ENCODE data around the gene ABR.

ABR gene

DNA sequence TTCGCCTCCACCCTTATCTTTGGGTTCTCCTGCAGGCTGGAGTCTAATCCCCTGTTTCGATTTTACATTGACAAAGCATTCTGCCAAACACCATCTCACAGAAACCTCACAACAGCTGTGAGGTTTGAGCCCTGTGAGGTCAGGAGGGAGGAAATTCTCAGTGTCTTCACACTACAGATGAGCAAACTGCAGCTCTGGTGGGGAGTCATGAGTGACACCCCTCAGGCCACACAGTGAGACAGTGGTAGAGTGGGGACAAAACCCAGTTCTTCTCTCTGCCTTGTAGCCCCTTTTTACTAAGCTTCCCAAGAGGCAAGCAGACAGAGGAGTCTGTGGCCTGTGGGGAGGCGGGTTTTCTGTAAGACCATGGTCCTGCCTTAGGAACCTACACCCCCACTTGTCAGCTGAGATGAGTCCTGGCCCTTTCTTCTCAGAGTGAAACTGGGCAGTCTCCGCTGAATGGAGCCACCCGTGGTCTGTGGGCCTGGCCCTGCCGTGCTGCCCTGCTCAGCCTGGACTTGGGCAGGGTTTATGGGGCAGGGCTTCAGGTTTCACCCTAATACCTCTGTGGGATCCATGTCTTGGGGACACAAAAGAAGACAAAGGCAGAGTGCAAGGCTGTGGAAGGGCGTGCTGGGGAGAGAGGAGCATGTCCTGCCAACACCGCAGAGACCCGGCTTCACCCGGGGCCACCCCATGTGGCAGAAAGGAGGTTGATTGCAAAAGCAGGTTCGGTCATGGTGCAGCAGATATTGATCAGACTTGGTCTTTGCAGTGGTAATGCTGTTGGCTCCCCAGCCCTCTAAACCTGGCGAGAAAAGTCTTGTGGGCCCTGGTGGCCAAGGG is 59.0 kb downstream of the ABR start:
- Histone ChIP-seq H3K27ac (no peak overlapping the region), H3K36me3 (replicated peaks) (no peaks in the 10 kb centered on the region), H3K27me3 (replicated peaks) (no peaks in the 10 kb centered on the region), H3K4me3 (ENCODE audit: low read depth, low read length) (no peak overlapping the region)
- no peak for DNase-seq
- TF ChIP-seq, protein P1, sequence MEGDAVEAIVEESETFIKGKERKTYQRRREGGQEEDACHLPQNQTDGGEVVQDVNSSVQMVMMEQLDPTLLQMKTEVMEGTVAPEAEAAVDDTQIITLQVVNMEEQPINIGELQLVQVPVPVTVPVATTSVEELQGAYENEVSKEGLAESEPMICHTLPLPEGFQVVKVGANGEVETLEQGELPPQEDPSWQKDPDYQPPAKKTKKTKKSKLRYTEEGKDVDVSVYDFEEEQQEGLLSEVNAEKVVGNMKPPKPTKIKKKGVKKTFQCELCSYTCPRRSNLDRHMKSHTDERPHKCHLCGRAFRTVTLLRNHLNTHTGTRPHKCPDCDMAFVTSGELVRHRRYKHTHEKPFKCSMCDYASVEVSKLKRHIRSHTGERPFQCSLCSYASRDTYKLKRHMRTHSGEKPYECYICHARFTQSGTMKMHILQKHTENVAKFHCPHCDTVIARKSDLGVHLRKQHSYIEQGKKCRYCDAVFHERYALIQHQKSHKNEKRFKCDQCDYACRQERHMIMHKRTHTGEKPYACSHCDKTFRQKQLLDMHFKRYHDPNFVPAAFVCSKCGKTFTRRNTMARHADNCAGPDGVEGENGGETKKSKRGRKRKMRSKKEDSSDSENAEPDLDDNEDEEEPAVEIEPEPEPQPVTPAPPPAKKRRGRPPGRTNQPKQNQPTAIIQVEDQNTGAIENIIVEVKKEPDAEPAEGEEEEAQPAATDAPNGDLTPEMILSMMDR (IDR thresholded peaks at IDR 0.05; ENCODE audit: low read depth, low read length, missing control alignments) = no peak
- in situ Hi-C loops (cut with HindIII; ENCODE audit: low pct_ligation_motif_present, low sequenced_read_pairs) = no loop called here

DNA sequence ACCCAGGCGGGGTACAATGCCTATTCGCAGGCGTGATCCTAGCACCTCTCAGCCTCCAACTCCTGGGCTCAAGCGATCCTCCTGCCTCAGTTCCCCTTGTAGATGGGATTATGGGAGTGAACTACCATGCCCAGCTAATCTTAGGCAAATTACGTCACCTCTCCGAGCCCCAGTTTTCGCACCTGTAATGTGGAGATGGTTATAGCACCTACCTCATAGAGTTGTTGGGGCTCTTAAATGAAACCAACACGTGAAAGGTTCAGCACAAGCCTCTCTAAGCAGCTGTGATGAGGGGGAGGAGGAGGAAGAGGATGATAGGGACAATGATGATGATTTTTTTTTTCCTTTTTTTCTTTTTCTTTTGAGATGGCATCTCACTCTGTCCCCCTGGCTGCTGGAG is 59.9 kb downstream of the ABR start:
- no peak overlapping the region for H3K4me3 ChIP-seq (ENCODE audit: low read depth, low read length)
- DNase-seq = no peak
- H3K27ac ChIP-seq = no peak overlapping the region
- no peaks in the 10 kb centered on the region for H3K36me3 ChIP-seq (replicated peaks)
- in situ Hi-C loops (cut with HindIII; ENCODE audit: low pct_ligation_motif_present, low sequenced_read_pairs) = no loop called here
- TF ChIP-seq, protein P1 (IDR thresholded peaks at IDR 0.05; ENCODE audit: low read depth, low read length, missing control alignments) = no peak
- H3K27me3 ChIP-seq (replicated peaks) = no peaks in the 10 kb centered on the region

GRCh38 chr17:1116602-1117001 is 63.2 kb downstream of the ABR start:
- no peak overlapping the region for H3K27ac ChIP-seq
- in situ Hi-C loops (cut with HindIII; ENCODE audit: low pct_ligation_motif_present, low sequenced_read_pairs) = no loop called here
- H3K4me3 ChIP-seq (ENCODE audit: low read depth, low read length) = no peak overlapping the region
- no peak for DNase-seq
- no peaks in the 10 kb centered on the region for H3K36me3 ChIP-seq (replicated peaks)
- TF ChIP-seq, protein P1 (IDR thresholded peaks at IDR 0.05; ENCODE audit: low read depth, low read length, missing control alignments) = no peak
- no peaks in the 10 kb centered on the region for H3K27me3 ChIP-seq (replicated peaks)

GRCh38 chr17:1112875-1113274 is 66.9 kb downstream of the ABR start:
- Histone ChIP-seq H3K36me3 (replicated peaks) (no peaks in the 10 kb centered on the region), H3K27ac (no peak overlapping the region), H3K4me3 (ENCODE audit: low read depth, low read length) (no peak overlapping the region), H3K27me3 (replicated peaks) (no peaks in the 10 kb centered on the region)
- no peak for DNase-seq
- in situ Hi-C loops (cut with HindIII; ENCODE audit: low pct_ligation_motif_present, low sequenced_read_pairs) = no loop called here
- TF ChIP-seq, protein P1 (IDR thresholded peaks at IDR 0.05; ENCODE audit: low read depth, low read length, missing control alignments) = no peak

GRCh38 chr17:1111599-1112443 is 68.0 kb downstream of the ABR start:
- Histone ChIP-seq H3K36me3 (replicated peaks) (peaks cover 1% of the 10 kb centered on the region), H3K4me3 (ENCODE audit: low read depth, low read length) (no peak overlapping the region), H3K27me3 (replicated peaks) (no peaks in the 10 kb centered on the region), H3K27ac (peak overlapping the region; percentile 88)
- in situ Hi-C loops (cut with HindIII; ENCODE audit: low pct_ligation_motif_present, low sequenced_read_pairs) = no loop called here
- DNase-seq = no peak
- TF ChIP-seq, protein P1 (IDR thresholded peaks at IDR 0.05; ENCODE audit: low read depth, low read length, missing control alignments) = no peak

Measured in brain microvascular endothelial cell (primary cell).